Ovary (tissue), 9 donors: ENCODE results near the gene KLHL30. TPM values are rescaled to one million over a fixed set of nuclear protein-coding genes. Genes with fewer than 3 reads are reported as not detected.

Experiments
- DNase-seq, 5 donors: peaks; one replicate each; pipeline ENCODE4 v3.0.0-alpha.2; 2019 to 2020
- H3K27ac ChIP-seq, 2 donors: fragments of 200-600 bp; one replicate each; pipeline versions ENCODE4 v1.5.1 to v1.8.0; 2019 to 2022
- H3K27me3 ChIP-seq: fragments of 200-600 bp; one replicate; pipeline ENCODE4 v1.8.0; 2022
- H3K36me3 ChIP-seq: fragments of 200-600 bp; sonication (generic); one replicate; pipeline ENCODE4 v1.5.1; 2019
- H3K4me1 ChIP-seq: one replicate; pipeline ENCODE4 v1.8.1; 2013; ENCODE audit warnings: mild to moderate bottlenecking, moderate library complexity; ENCODE audit not compliant: insufficient read depth
- H3K4me3 ChIP-seq: fragments of 200-600 bp; sonication (generic); one replicate; pipeline ENCODE4 v1.5.1; 2017
- H3K9me3 ChIP-seq, 2 donors: fragments of 200-600 bp in 1 of 2; sonication (generic) in 1 of 2; one replicate each; pipeline versions ENCODE4 v1.5.1 to v1.8.1; 2013 to 2019; ENCODE audit warnings: mild to moderate bottlenecking in 1 of 2, moderate library complexity in 1 of 2
- EP300 ChIP-seq: sonication (generic); formaldehyde crosslinking; IDR thresholded peaks from one replicate; pipeline ENCODE4 v1.6.1; 2017; ENCODE audit warnings: antibody characterized with exemption
- POLR2A ChIP-seq: fragments of 450-650 bp; IDR thresholded peaks from one replicate; pipeline ENCODE4 v1.6.1; 2017; ENCODE audit warnings: antibody characterized with exemption, mild to moderate bottlenecking, moderate library complexity
- WGBS, 3 donors: extraction: QIAGEN DNeasy Blood & Tissue Kit in 1 of 3; methylation state at CpG; one replicate each; pipeline versions ENCODE4 v1.1.5 to v1.1.7; 2013 to 2017; 5-methylcytosine and 5-hydroxymethylcytosine counted together
- intact Hi-C, 4 donors: fragments of 100-400 bp; cut with DNase I; formaldehyde crosslinking; loops; one replicate each; pipeline versions ENCODE4 v1.11.0 to v1.15.1; 2022 to 2023
- polyA plus RNA-seq, 2 donors: library from polyadenylated mRNA; stranded (reverse); fragments of 200-250 nt in 1 of 2; fragments of 350-450 nt in 1 of 2; fragmentation: Illumina TruSeq in 1 of 2; extraction: RNeasy Lipid Tissue Mini Kit (QIAGEN cat#74804) in 1 of 2; gene quantifications; one replicate each; pipeline ENCODE4 v1.2.3, GENCODE V29; 2013 to 2014
- total RNA-seq, 7 donors: library from RNA; depleted of rRNA in 2 of 7; stranded (reverse); fragments of >200 nt in 2 of 7; fragmentation: NEBNext Ultra II Directional in 3 of 7; extraction: Animal tissue kit (Norgen Biotek cat#: 25700) in 3 of 7; gene quantifications; one replicate each; pipeline versions ENCODE4 v1.1.0 to v1.2.4, GENCODE V29; 2016 to 2023
- TF ChIP-seq, protein P1 (sequence below), 3 donors: fragments of 450-650 bp in 2 of 3; fragments of 200-600 bp in 1 of 3; IDR thresholded peaks; one replicate each; pipeline versions ENCODE4 v1.5.1 to v1.8.0; 2016 to 2022; ENCODE audit warnings: antibody characterized with exemption in 3 of 3, mild to moderate bottlenecking in 1 of 3
- donor health status: DM: no; HTN: no; CAD: no; lungs with moderate emphysema.
- donor health status: DM: no; HTN: no; CAD: no.
- donor health status: Bipolar disorder and iron deficiency.
- donor health status: DM: yes; HTN: yes; CAD: no.
- donor health status: DM: no; HTN: no; CAD: no.
- donor health status: DM: yes; HTN: yes; CAD: no.

Gene KLHL30
- total and polyA plus RNA-seq, 9 donors: 0.08 to 0.74 (median 0.24) TPM; not detected in 1

DNA sequence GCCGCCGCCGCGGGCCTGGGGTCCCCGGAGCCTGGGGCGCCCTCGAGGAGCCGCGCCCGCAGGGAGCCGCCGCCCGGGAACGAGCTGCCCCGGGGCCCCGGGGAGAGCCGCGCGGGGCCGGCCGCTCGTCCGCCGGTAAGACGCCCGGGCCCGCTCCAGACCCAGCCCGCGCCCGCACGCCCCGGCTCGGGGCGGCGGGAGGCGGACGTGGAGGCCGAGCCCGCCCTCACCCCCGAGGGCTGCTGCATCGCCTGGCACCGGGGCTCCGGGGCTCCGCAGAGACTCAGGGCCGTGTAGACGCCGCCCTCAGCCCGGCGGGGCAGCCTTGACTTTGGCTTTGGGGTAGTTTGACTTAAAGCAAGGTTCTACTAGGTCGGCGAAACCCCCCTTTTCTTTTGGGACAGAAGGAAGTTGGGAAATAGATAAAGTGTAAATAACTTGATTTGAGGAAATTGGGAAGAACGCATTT is 20.6 kb downstream of the KLHL30 start:
- WGBS, 3 donors: 1 to 5% (median 3%) methylated on average over 26 to 52 of the region's 52 CpGs
- Histone ChIP-seq H3K27me3 (no peaks in the 10 kb centered on the region), H3K9me3 (no peaks in the 10 kb centered on the region), H3K27ac (no peak overlapping the region), H3K4me1 (no peaks in the 10 kb centered on the region), H3K36me3 (no peaks in the 10 kb centered on the region), H3K4me3 (peak overlapping the region; percentile 2)
- TF ChIP-seq EP300: no peak
- TF ChIP-seq POLR2A: no peak
- TF ChIP-seq, protein P1, sequence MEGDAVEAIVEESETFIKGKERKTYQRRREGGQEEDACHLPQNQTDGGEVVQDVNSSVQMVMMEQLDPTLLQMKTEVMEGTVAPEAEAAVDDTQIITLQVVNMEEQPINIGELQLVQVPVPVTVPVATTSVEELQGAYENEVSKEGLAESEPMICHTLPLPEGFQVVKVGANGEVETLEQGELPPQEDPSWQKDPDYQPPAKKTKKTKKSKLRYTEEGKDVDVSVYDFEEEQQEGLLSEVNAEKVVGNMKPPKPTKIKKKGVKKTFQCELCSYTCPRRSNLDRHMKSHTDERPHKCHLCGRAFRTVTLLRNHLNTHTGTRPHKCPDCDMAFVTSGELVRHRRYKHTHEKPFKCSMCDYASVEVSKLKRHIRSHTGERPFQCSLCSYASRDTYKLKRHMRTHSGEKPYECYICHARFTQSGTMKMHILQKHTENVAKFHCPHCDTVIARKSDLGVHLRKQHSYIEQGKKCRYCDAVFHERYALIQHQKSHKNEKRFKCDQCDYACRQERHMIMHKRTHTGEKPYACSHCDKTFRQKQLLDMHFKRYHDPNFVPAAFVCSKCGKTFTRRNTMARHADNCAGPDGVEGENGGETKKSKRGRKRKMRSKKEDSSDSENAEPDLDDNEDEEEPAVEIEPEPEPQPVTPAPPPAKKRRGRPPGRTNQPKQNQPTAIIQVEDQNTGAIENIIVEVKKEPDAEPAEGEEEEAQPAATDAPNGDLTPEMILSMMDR (IDR thresholded peaks at IDR 0.05): no peak
- intact Hi-C loops: no loop called here
- DNase-seq: peak in 2 of 5 donors; percentile 11 to 35

DNA sequence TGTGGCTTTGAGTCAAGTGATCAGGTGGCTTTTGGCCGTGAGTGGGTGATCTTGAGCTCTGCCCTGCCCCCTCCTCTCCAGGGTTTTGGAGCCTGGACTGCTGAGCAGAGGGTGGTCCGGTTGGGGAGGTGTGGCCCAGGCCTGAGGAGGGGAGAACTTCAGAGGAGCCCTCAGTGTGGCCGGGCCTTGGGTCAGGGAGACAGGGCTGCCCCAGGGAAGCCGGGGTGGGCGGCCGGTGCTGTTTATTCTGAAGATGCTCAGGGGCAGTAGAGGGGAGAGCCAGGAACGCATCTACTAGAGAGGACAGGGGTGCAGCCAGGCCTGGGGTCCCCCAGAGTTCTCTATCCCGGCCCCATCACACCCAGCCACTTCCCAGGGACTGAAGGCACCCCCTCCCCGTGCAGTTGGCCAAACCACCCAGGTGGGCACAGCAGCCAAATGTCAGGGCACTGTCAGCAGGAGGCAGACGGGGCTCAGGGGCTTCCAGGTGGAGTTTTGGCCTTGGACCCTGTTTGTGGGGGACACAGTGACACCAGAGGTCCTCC is 21.3 kb downstream of the KLHL30 start:
- no peaks in the 10 kb centered on the region for H3K36me3 ChIP-seq
- TF ChIP-seq EP300: no peak
- TF ChIP-seq, protein P1 (IDR thresholded peaks at IDR 0.05): no peak
- no peak for TF ChIP-seq POLR2A
- no peaks in the 10 kb centered on the region for H3K9me3 ChIP-seq
- H3K27ac ChIP-seq: no peak overlapping the region
- intact Hi-C loops: no loop called here
- peak in 2 of 5 donors; percentile 15 to 29 for DNase-seq
- WGBS, 3 donors: 36 to 50% (median 43%) methylated on average over 8 to 10 of the region's 10 CpGs
- H3K4me3 ChIP-seq: no peak overlapping the region
- no peaks in the 10 kb centered on the region for H3K4me1 ChIP-seq
- H3K27me3 ChIP-seq: no peaks in the 10 kb centered on the region

DNA sequence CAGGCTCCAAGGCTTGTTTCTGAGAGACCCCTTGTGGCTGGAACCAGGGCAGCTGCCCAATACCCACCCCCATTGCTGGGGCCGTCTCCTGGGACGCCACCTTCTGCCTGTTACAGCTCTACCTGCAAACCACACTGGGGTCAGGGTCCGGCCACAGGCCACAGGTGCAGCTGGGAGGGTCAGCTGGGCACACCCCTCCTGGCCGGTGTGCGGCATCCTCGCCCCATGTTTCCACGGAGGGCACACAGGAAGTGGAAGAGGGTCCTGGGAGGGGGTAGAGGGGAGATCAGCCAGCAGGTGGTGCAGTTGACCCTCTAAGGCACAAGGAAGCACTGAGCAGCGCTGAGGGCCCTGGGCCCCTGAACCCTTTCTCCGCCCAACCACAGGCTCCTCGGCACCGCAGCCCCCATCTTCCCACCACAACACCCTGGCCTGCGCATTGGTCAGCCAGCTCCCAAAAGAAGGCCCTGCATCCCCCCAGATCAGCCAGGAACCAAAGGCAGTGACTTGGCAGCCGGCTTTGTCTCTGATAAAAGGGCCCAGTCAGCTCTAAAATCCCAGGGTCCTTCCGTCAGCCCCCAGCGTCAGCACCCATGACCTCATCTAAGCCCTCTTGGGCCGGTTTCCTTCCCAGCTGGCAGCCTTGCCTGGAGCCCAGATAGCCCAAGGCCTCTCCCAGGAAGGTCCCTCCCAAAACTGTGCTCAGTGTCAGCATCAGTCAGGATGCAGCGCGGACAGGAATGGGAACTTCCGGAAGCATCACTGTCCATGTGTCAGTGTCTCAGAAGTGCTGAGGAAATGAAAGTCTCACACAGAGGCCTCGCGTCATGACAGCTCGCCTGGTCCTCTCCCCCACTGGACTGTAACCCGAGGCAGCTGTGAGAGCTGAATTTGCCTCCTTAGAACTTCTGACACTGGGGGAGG is 22.0 kb downstream of the KLHL30 start:
- TF ChIP-seq EP300 (no peak), POLR2A (no peak)
- TF ChIP-seq, protein P1 (IDR thresholded peaks at IDR 0.05): no peak
- no peak overlapping the region for H3K27ac ChIP-seq
- DNase-seq: peak in 2 of 5 donors; percentile 16 to 31
- no peaks in the 10 kb centered on the region for H3K27me3 ChIP-seq
- intact Hi-C loops: no loop called here
- H3K9me3 ChIP-seq: no peaks in the 10 kb centered on the region
- H3K4me1 ChIP-seq: no peaks in the 10 kb centered on the region
- no peak overlapping the region for H3K4me3 ChIP-seq
- 50 to 65% (median 61%) methylated on average over 23 of the region's 23 CpGs for WGBS, 3 donors
- H3K36me3 ChIP-seq: no peaks in the 10 kb centered on the region

DNA sequence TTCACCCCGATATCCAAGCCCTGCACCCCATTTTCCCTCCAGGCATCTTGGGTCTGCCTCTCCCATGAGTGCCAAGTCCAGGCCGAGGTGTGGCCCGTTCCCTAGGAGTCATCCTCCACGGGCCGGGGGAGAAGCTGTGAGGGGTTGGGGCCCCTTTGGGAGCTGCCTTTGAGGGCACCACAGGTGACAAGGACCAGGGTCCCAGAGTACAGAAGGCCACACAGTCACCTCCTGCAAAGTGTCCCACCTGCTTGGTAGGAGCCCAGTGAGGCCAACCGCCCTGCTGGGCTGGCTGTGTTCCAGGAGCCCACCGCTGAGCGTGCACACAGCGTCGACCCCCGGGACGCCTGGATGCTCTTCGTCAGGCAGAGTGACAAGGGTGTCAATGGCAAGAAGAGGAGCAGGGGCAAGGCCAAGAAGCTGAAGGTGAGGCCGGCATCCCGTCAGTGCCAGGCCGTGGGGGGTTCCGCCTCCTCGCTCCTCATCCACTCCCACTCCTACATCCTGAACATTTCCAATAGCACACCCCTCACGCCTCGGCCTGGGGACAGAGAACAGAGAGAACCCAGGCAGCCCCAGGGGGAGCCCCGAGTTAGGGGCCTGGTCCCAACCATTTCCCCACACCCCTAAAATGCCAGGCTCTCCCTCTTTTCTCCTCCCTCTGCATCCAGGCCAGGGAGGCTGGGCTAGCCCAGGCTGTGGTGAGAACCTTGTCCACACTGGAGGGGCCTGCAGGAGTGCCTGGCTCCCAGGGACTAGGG is 23.0 kb downstream of the KLHL30 start:
- WGBS, 3 donors: 83 to 85% (median 84%) methylated on average over 21 of the region's 21 CpGs
- DNase-seq: peak in 2 of 5 donors; percentile 8 to 28
- no peaks in the 10 kb centered on the region for H3K27me3 ChIP-seq

More for the DNA sequence above, 23.0 kb downstream of the KLHL30 start:
- no peaks in the 10 kb centered on the region for H3K9me3 ChIP-seq
- H3K4me1 ChIP-seq: peaks cover 2% of the 10 kb centered on the region
- intact Hi-C loops: no loop called here
- TF ChIP-seq POLR2A (no peak), EP300 (no peak)
- TF ChIP-seq, protein P1 (IDR thresholded peaks at IDR 0.05): no peak
- H3K4me3 ChIP-seq: no peak overlapping the region
- H3K36me3 ChIP-seq: no peaks in the 10 kb centered on the region
- no peak overlapping the region for H3K27ac ChIP-seq
